Stimulated activated CD8-positive, alpha-beta memory T cell treated with anti-CD3 and anti-CD28 coated beads, Interleukin-4, amount 100 ng/mL, for 48 hours (primary cell): ENCODE measurements around the gene GAPDHS.

Source experiments
- DNase-seq: peaks from one replicate; pipeline ENCODE4 v3.0.0-alpha.2; 2020

Gene GAPDHS

GRCh38 chr19:35558400-35559280 is 25.4 kb downstream of the GAPDHS start:
- DNase-seq = no peak

- DNase-seq = no peak
Observed at GRCh38 chr19:35559281-35559659, 26.0 kb downstream of the GAPDHS start.

GRCh38 chr19:35559781-35560180 is 26.5 kb downstream of the GAPDHS start:
- no peak for DNase-seq

- no peak for DNase-seq
Observed at GRCh38 chr19:35560271-35560670, 27.0 kb downstream of the GAPDHS start.

GRCh38 chr19:35560677-35561076 is 27.4 kb downstream of the GAPDHS start:
- DNase-seq = no peak

GRCh38 chr19:35561436-35561835 is 28.2 kb downstream of the GAPDHS start:
- DNase-seq = no peak

GRCh38 chr19:35562336-35562735 is 29.1 kb downstream of the GAPDHS start:
- no peak for DNase-seq

- no peak for DNase-seq
Observed at GRCh38 chr19:35562776-35563175, 29.5 kb downstream of the GAPDHS start.

GRCh38 chr19:35563207-35563829 is 30.1 kb downstream of the GAPDHS start, which contains the start of gene ATP4A:
Gene ATP4A, minus strand, starts transcription at chr19:35563658. Its CDS starts 29 bp downstream, at chr19:35563629.
- no peak for DNase-seq

- DNase-seq = no peak
Observed at GRCh38 chr19:35565016-35565856, 32.0 kb downstream of the GAPDHS start.

GRCh38 chr19:35566738-35567137 is 33.5 kb downstream of the GAPDHS start:
- no peak for DNase-seq

GRCh38 chr19:35569281-35569781 is 36.1 kb downstream of the GAPDHS start:
- no peak for DNase-seq

- no peak for DNase-seq
Observed at GRCh38 chr19:35571406-35571965, 38.2 kb downstream of the GAPDHS start.

- DNase-seq = no peak
Observed at GRCh38 chr19:35577918-35578317, 44.7 kb downstream of the GAPDHS start.

GRCh38 chr19:35578707-35579106 is 45.5 kb downstream of the GAPDHS start:
- DNase-seq = no peak

GRCh38 chr19:35582760-35583159 is 49.5 kb downstream of the GAPDHS start:
- no peak for DNase-seq

GRCh38 chr19:35585848-35586247 is 52.6 kb downstream of the GAPDHS start, which contains the start of gene PMIS2:
Gene PMIS2, plus strand, starts transcription at chr19:35586173. Its CDS starts 87 bp downstream, at chr19:35586260.
- DNase-seq = peak; percentile 50

- DNase-seq = no peak
Observed at GRCh38 chr19:35587321-35587720, 54.1 kb downstream of the GAPDHS start.

GRCh38 chr19:35590875-35591274 is 57.6 kb downstream of the GAPDHS start:
- DNase-seq = no peak

- DNase-seq = no peak
Observed at GRCh38 chr19:35592226-35592625, 59.0 kb downstream of the GAPDHS start.
